ENCODE data around the gene TAB3.

The TAB3 gene

GRCh38 chrX:30863974-30864373 is 25.1 kb downstream of the TAB3 start:
- no peak overlapping the region for H3K4me3 ChIP-seq (ENCODE audit: low read depth, low read length)
- no peak for TF ChIP-seq CTCF (IDR thresholded peaks at IDR 0.05; ENCODE audit: low read depth, low read length)

GRCh38 chrX:30858098-30858497 is 31.0 kb downstream of the TAB3 start:
- no peak for TF ChIP-seq CTCF (IDR thresholded peaks at IDR 0.05; ENCODE audit: low read depth, low read length)

GRCh38 chrX:30851449-30851848 is 37.6 kb downstream of the TAB3 start:
- no peak overlapping the region for H3K4me3 ChIP-seq (ENCODE audit: low read depth, low read length)
- TF ChIP-seq CTCF (IDR thresholded peaks at IDR 0.05; ENCODE audit: low read depth, low read length), result no peak

More at GRCh38 chrX:30858098-30858497, 31.0 kb downstream of the TAB3 start:
- H3K4me3 ChIP-seq (ENCODE audit: low read depth, low read length), result no peak overlapping the region

GRCh38 chrX:30835373-30835772 is 53.7 kb downstream of the TAB3 start:
- no peak for TF ChIP-seq CTCF (IDR thresholded peaks at IDR 0.05; ENCODE audit: low read depth, low read length)
- H3K4me3 ChIP-seq (ENCODE audit: low read depth, low read length), result no peak overlapping the region

- H3K4me3 ChIP-seq (ENCODE audit: low read depth, low read length), result no peak overlapping the region
- no peak for TF ChIP-seq CTCF (IDR thresholded peaks at IDR 0.05; ENCODE audit: low read depth, low read length)
Observed at GRCh38 chrX:30833896-30834295, 55.2 kb downstream of the TAB3 start.

- no peak for TF ChIP-seq CTCF (IDR thresholded peaks at IDR 0.05; ENCODE audit: low read depth, low read length)
- H3K4me3 ChIP-seq (ENCODE audit: low read depth, low read length), result no peak overlapping the region
Observed at GRCh38 chrX:30831082-30831481, 58.0 kb downstream of the TAB3 start.

- TF ChIP-seq CTCF (IDR thresholded peaks at IDR 0.05; ENCODE audit: low read depth, low read length), result no peak
- H3K4me3 ChIP-seq (ENCODE audit: low read depth, low read length), result no peak overlapping the region
Observed at GRCh38 chrX:30830326-30830943, 58.6 kb downstream of the TAB3 start.

Data from WI38 (cell line).